Thyroid gland (tissue), 4 donors: Measurements from ENCODE around the gene TMEM209. TPM values are rescaled to one million over a fixed set of nuclear protein-coding genes. Genes with fewer than 3 reads are reported as not detected.
A peak's percentile ranks its signal among the peaks of the same experiment; 100 is the strongest.

Source experiments
- DNase-seq, 2 donors: peaks; one replicate each; pipeline ENCODE4 v3.0.0-alpha.2; 2019
- H3K27ac ChIP-seq, 3 donors: fragments of 200-600 bp; sonication (generic); 1 replicate in 2 of 3; 2 replicates in 1 of 3; pipeline ENCODE4 v1.5.1; 2016 to 2019; ENCODE audit warnings: mild to moderate bottlenecking in 1 of 3, moderate library complexity in 1 of 3
- H3K27me3 ChIP-seq: fragments of 200-600 bp; sonication (generic); one replicate; pipeline ENCODE4 v1.5.1; 2019
- H3K36me3 ChIP-seq, 2 donors: fragments of 200-600 bp; sonication (generic); one replicate each; pipeline ENCODE4 v1.5.1; 2016 to 2019
- H3K4me1 ChIP-seq, 2 donors: fragments of 200-600 bp; sonication (generic); one replicate each; pipeline ENCODE4 v1.5.1; 2017 to 2019
- H3K4me3 ChIP-seq, 3 donors: fragments of 200-600 bp; sonication (generic); replicated peaks in 1 of 3; 1 replicate in 2 of 3; 2 replicates in 1 of 3; pipeline ENCODE4 v1.5.1; 2016; ENCODE audit warnings: mild to moderate bottlenecking in 1 of 3
- H3K9me3 ChIP-seq: fragments of 200-600 bp; sonication (generic); one replicate; pipeline ENCODE4 v1.5.1; 2017
- CTCF ChIP-seq, 6 experiments: fragments of 200-600 bp in 3 of 6; fragments of 450-650 bp in 3 of 6; sonication (generic) in 3 of 6; IDR thresholded peaks; one replicate each; pipeline ENCODE4 v1.5.1; 2016 to 2019; ENCODE audit warnings: antibody characterized with exemption in 6 of 6, mild to moderate bottlenecking in 2 of 6, inconsistent platforms in 1 of 6, moderate library complexity in 1 of 6
- POLR2A ChIP-seq, 2 donors: fragments of 450-650 bp; IDR thresholded peaks; one replicate each; pipeline ENCODE4 v1.6.1; 2017; ENCODE audit warnings: antibody characterized with exemption in 2 of 2, mild to moderate bottlenecking in 2 of 2, moderate library complexity in 1 of 2
- WGBS, 2 donors: methylation state at CpG; one replicate each; pipeline ENCODE4 v1.1.5; 2017; 5-methylcytosine and 5-hydroxymethylcytosine counted together
- intact Hi-C: fragments of 100-400 bp; cut with DNase I; formaldehyde crosslinking; loops from one replicate; pipeline ENCODE4 v1.15.1; 2023
- total RNA-seq, 4 donors: library from RNA; depleted of rRNA; stranded (reverse); fragments of >200 nt; gene quantifications; one replicate each; pipeline ENCODE4 v1.2.3, GENCODE V29; 2016

The TMEM209 gene
- total RNA-seq, 4 donors from 2014 or later = 19.5 to 28.0 (median 24.5) TPM

DNA sequence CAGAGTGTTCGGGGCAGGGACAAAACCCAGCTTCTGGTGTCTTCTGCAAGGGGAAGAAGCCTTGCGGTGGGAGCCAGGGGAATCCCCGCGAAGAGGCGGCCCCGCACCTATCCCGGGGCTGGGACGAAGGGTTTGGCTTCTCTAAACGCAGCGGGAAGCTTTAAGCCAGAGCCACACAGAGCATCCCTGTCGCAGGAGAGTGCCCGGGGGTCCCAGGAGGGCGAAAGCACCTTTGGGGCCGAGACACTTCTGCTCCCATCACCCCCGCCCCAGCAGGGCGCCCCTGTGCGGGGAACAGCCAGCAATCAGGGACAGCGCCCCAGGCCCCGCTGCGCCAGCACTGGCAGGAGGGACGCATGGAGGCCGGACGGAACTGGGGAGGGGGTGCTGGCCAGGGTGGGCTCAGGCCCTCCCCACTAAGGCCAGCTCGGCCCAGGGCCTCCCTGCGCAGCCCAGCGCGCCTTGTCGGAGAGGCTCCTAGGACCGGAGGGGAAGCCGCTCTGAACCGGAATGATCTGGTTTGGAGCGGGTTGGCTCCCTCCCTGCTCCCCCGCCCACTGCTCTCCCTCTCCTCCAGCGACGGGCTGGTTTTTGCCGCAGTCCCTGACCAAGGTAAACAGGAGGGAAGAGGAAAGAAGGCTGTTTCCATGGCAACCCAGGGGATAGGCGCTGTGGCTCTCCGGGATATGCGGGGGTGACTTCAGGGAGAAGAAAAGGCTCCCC is 63.9 kb downstream of the TMEM209 start:
- WGBS, 2 donors = 36 to 37% methylated on average over 16 to 23 of the region's 39 CpGs
- TF ChIP-seq POLR2A (IDR thresholded peaks at IDR 0.05) (peak in 1 of 2 donors; percentile 26), CTCF (IDR thresholded peaks at IDR 0.05) (no peak)
- Histone ChIP-seq H3K9me3 (no peaks in the 10 kb centered on the region), H3K4me1 (peaks cover 66 to 76% of the 10 kb centered on the region in 2 donors), H3K36me3 (no peaks in the 10 kb centered on the region), H3K27ac (peak overlapping the region; percentile 96 to 99 (median 96)), H3K4me3 (peak overlapping the region in 1 of 3 donors; percentile 26), H3K27me3 (no peaks in the 10 kb centered on the region)
- peak; percentile 93 to 94 for DNase-seq
- intact Hi-C loops = no loop called here

DNA sequence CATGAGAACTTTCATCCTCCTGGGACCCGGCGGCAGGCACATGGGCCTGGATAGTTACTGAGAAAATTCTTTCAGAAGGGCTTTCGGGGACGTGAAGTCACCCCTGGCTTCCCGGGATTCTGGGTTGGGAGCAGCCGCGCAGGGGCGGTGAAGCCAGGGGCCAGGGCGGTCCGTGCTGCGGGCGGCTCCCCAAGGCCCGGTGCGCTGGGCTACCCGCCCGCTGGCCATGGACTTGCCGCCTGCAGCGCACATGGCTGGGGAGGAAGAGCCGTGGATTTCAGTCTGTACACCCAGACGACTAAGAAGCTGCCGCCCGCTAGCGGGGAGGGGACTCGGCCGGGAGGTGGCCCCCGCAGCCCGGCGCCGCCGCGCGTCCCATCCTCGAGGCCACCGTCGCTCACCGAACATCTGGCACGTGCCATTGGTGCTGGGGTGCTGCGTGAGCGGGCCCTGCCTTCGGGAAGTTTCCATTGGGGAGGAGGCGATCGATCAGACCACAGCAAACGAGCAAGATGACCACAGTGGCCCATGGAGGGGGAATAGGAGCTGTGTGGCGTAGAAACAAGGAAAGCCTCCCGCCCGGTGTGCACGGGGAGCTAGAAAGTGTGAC is 64.5 kb downstream of the TMEM209 start:
- intact Hi-C loops = no loop called here
- no peak overlapping the region for H3K4me3 ChIP-seq
- no peak for TF ChIP-seq POLR2A (IDR thresholded peaks at IDR 0.05)
- TF ChIP-seq CTCF (IDR thresholded peaks at IDR 0.05) = no peak
- peaks cover 64 to 73% of the 10 kb centered on the region in 2 donors for H3K4me1 ChIP-seq
- H3K36me3 ChIP-seq = no peaks in the 10 kb centered on the region
- no peak for DNase-seq
- H3K9me3 ChIP-seq = no peaks in the 10 kb centered on the region
- WGBS, 2 donors = 86 to 89% methylated on average over 18 to 28 of the region's 47 CpGs
- H3K27me3 ChIP-seq = no peaks in the 10 kb centered on the region
- H3K27ac ChIP-seq = peak overlapping the region; percentile 96 to 99 (median 96)

DNA sequence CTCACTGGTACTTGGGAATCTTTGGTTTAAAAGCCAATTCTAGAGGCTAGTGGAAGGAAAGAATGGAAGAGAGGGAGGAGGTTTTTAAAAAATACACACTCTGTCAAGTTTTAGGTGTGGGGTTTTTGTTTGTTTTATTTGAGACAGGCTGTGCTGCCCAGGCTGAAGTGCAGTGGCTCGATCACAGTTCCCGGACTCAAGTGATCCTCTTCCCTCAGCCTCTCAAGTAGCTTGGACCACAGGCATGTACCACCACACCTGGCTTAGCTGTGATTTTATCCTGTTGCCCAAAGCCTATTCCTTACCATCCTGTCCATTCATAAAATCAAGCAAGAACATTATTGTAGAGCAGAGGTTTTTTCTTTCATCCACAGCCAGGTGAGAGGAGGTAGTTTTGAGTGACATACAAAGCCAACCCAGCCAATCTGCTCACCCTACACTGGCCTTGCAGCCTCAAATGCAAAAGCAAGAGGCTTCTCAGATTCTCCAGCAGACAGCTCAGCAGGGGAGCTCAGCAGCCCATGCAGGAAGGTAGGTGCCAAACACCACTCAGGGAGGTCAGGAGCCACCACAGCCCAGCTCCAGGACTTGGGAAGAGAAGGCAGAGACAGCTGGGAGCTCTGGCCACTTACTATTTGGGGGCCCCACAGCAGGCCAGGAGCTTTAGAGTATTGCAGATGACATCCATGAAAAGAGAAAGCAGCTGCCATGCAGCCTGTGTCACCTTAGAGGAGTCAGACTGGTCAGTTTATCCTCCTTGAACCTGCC is 65.8 kb downstream of the TMEM209 start:
- peak; percentile 55 to 72 for DNase-seq
- intact Hi-C loops = no loop called here

DNA sequence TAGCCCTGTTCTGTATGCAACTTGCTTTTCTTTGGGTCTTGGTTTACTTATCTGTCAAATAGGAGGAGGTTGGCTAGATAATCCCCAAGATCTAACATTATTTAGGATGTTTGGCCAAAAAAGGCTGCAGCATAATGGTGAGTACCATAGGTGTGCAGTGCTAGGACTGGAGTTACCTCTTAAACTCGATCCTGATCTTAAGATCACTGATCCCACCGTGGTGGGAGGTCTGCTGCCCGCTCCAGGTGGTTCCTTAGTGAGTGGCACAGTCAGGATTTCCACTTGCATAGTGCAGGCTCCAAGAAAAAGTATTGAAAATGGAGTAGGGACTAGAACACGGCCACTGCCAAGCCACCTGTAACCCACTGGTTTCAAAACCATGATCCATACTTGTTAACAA is 68.0 kb downstream of the TMEM209 start:
- Histone ChIP-seq H3K27ac (no peak overlapping the region), H3K4me1 (peaks cover 41 to 47% of the 10 kb centered on the region in 2 donors), H3K36me3 (no peaks in the 10 kb centered on the region), H3K4me3 (no peak overlapping the region), H3K9me3 (no peaks in the 10 kb centered on the region), H3K27me3 (no peaks in the 10 kb centered on the region)
- TF ChIP-seq POLR2A (IDR thresholded peaks at IDR 0.05) (no peak), CTCF (IDR thresholded peaks at IDR 0.05) (no peak)
- WGBS, 2 donors = 97% methylated on average over 4 of the region's 4 CpGs
- intact Hi-C loops = no loop called here
- DNase-seq = no peak

More for the DNA sequence above, 65.8 kb downstream of the TMEM209 start:
- no peak overlapping the region for H3K4me3 ChIP-seq
- H3K27ac ChIP-seq = peak overlapping the region; percentile 33 to 96 (median 96)
- peaks cover 52 to 62% of the 10 kb centered on the region in 2 donors for H3K4me1 ChIP-seq
- no peaks in the 10 kb centered on the region for H3K9me3 ChIP-seq
- TF ChIP-seq POLR2A (IDR thresholded peaks at IDR 0.05) = no peak
- TF ChIP-seq CTCF (IDR thresholded peaks at IDR 0.05) = no peak
- WGBS, 2 donors = 11 to 42% methylated on average over 2 of the region's 2 CpGs
- H3K27me3 ChIP-seq = no peaks in the 10 kb centered on the region
- no peaks in the 10 kb centered on the region for H3K36me3 ChIP-seq
